Lower leg skin (tissue), 4 donors: Measurements from ENCODE around the gene WDR81. TPM values are rescaled to one million over a fixed set of nuclear protein-coding genes. Genes with fewer than 3 reads are reported as not detected.
"Not testable (repeated sequence)": the region's sequence is repeated elsewhere in the genome, so short reads cannot be mapped to it uniquely, and the experiment has no call there.

Source experiments
- DNase-seq, 2 donors: peaks; one replicate each; pipeline ENCODE4 v3.0.0-alpha.2; 2019; ENCODE audit warnings: low spot score in 2 of 2
- H3K4me3 ChIP-seq: fragments of 200-600 bp; sonication (generic); 2 replicates; pipeline ENCODE4 v1.5.1; 2017; ENCODE audit warnings: mild to moderate bottlenecking, low read depth; ENCODE audit not compliant: poor library complexity, severe bottlenecking
- POLR2A ChIP-seq, 2 donors: fragments of 450-650 bp; IDR thresholded peaks; one replicate each; pipeline ENCODE4 v1.6.1; 2016 to 2017; ENCODE audit warnings: antibody characterized with exemption in 2 of 2, mild to moderate bottlenecking in 1 of 2, moderate library complexity in 1 of 2
- WGBS, 2 donors: methylation state at CpG; one replicate each; pipeline ENCODE4 v1.1.5; 2018; 5-methylcytosine and 5-hydroxymethylcytosine counted together
- intact Hi-C: fragments of 100-400 bp; cut with DNase I; formaldehyde crosslinking; loops from one replicate; pipeline ENCODE4 v1.15.0; 2023; ENCODE audit warnings: low total_unique reads
- total RNA-seq, 4 donors: library from RNA; depleted of rRNA; stranded (reverse); fragments of >200 nt; gene quantifications; one replicate each; pipeline ENCODE4 v1.1.0, GENCODE V29; 2016
- TF ChIP-seq, protein P1 (sequence below), 3 donors: fragments of 450-650 bp; IDR thresholded peaks; one replicate each; pipeline ENCODE4 v1.5.1; 2016; ENCODE audit warnings: antibody characterized with exemption in 3 of 3, mild to moderate bottlenecking in 3 of 3, moderate library complexity in 2 of 3

The WDR81 gene
- total RNA-seq, 4 donors from 2014 or later, result 42.9 to 64.4 (median 49.2) TPM

DNA sequence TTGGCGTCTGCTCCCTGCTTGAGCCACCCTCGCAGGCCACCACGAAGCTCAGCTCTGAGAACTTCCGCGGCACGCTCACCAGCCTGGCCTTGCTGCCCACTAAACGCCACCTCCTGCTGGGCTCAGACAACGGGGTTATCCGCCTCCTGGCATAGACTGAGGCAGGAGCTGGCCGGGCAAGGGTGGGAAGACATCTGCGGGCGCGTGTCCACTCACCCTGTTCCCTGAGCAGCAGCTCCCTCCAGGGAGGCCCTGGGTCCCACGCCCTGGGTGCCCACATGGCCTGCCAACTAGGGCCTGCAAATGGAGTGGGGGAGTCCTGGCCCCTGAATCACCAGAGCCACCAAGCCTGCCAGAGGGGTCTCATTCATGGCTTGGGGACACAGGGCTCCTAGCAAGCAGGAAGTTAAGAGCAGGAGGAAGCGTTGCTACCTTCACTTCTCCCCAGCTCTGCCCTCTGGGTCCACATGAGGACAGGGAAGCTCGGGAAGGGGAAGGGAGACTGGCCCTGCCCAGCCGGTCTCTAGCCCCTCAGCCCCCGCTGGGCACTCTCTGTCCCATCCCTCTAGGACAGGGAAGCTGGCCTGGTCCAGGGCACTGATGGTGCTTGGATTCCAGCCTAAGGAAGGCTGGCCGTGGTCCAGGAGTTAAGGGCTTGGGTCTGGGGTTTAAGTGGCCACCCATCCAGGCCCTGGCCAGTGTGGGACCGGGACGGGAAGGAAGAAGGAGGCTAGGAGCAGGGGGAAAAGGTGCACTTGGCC is 13.2 kb downstream of the WDR81 start:
- H3K4me3 ChIP-seq, result no peak overlapping the region
- intact Hi-C loops, result no loop called here
- WGBS, 2 donors, result 83 to 91% methylated on average over 17 to 21 of the region's 21 CpGs
- no peak for DNase-seq
- TF ChIP-seq, protein P1, sequence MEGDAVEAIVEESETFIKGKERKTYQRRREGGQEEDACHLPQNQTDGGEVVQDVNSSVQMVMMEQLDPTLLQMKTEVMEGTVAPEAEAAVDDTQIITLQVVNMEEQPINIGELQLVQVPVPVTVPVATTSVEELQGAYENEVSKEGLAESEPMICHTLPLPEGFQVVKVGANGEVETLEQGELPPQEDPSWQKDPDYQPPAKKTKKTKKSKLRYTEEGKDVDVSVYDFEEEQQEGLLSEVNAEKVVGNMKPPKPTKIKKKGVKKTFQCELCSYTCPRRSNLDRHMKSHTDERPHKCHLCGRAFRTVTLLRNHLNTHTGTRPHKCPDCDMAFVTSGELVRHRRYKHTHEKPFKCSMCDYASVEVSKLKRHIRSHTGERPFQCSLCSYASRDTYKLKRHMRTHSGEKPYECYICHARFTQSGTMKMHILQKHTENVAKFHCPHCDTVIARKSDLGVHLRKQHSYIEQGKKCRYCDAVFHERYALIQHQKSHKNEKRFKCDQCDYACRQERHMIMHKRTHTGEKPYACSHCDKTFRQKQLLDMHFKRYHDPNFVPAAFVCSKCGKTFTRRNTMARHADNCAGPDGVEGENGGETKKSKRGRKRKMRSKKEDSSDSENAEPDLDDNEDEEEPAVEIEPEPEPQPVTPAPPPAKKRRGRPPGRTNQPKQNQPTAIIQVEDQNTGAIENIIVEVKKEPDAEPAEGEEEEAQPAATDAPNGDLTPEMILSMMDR (IDR thresholded peaks at IDR 0.05), result no peak
- no peak for TF ChIP-seq POLR2A (IDR thresholded peaks at IDR 0.05)

DNA sequence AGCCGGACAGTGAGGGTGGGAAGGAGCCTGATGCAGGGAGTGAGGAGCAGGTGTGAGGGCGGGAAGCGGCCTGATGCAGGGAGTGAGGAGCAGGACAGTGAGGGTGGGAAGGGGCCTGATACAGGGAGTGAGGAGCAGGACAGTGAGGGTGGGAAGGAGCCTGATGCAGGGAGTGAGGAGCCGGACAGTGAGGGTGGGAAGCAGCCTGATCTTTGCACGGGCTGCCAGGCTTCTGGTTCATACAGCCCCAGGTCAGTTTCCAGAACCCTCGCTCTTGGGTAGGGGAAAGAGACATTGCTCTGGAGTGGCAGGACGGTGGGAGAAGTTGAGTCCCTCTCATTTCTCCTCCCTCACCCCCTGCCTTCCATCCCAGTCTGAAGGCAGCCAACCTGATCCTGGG is 17.4 kb downstream of the WDR81 start:
- intact Hi-C loops, DNase-seq: not testable (repeated sequence)
- 87 to 94% methylated on average over 7 of the region's 7 CpGs for WGBS, 2 donors

DNA sequence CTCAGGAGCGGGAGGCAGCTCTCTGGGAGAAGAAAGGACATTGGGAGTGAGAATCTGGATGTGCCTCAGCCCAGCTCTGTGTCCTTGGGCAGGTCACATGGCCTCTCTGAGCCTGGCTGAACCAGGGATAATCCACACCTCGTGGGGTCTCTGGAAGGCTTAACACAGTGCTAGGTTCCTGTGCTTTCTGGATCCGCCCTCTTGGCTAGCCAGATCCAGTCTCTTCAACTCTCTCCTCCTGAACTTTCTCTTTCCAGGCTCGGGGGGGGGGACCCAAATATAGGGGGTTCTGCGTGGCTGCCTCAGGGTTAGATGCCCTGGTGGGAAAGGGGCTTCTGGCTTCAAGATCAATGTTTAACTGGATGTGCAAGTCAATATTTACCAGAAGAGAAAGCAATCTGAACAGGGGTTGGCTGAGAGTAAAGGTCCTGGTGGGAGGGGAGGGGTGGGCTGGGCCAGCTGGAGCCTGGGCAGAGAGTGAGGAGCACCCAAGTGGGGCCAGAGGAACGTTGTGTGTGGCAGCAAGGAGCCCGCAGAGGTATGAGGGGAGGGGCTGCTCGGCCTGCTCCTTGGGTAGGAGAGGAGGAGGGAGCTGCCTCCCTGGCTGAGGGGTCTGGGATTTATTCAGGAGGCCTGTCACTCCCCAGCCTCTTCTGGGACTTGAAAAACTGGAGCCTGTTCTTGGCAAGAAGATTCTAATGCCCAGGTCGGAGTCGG is 18.0 kb downstream of the WDR81 start, which contains the start of gene SERPINF2:
SERPINF2 (plus strand) TSS at position 501 of the 717 bp plus-strand sequence. CDS start 2,125 bp downstream, outside the sequence.
- WGBS, 2 donors, result 61 to 68% methylated on average over 10 of the region's 10 CpGs

More for the DNA sequence above, 17.4 kb downstream of the WDR81 start:
- not testable (repeated sequence) for H3K4me3 ChIP-seq

DNA sequence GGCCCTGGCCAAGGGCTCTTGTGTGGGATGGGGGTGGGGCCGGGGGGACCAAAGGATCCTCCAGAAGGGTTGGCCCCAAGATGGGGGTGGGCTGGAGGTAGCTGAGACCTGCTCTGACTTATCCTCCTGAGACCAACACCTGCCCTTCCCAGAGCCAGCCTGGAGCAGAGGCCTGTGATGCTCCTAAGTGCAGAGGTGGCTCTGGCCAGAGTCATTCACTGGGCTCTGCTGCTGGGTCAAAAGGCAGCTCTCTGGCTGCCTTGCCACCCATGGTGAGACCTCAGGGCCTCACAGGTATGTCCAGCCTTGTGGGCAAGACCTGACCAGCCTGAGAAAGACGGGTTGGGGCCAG is 18.6 kb downstream of the WDR81 start:
- WGBS, 2 donors, result 72 to 100% methylated on average over 2 of the region's 2 CpGs
- intact Hi-C loops, result no loop called here
- TF ChIP-seq, protein P1 (IDR thresholded peaks at IDR 0.05), result no peak
- TF ChIP-seq POLR2A (IDR thresholded peaks at IDR 0.05), result no peak
- H3K4me3 ChIP-seq, result no peak overlapping the region
- no peak for DNase-seq

More for the DNA sequence above, 18.0 kb downstream of the WDR81 start, which contains the start of gene SERPINF2:
- DNase-seq, result no peak
- intact Hi-C loops, result no loop called here
- H3K4me3 ChIP-seq, result no peak within 1 kb of the TSS
- TF ChIP-seq, protein P1 (IDR thresholded peaks at IDR 0.05), result no peak
- no peak for TF ChIP-seq POLR2A (IDR thresholded peaks at IDR 0.05)

DNA sequence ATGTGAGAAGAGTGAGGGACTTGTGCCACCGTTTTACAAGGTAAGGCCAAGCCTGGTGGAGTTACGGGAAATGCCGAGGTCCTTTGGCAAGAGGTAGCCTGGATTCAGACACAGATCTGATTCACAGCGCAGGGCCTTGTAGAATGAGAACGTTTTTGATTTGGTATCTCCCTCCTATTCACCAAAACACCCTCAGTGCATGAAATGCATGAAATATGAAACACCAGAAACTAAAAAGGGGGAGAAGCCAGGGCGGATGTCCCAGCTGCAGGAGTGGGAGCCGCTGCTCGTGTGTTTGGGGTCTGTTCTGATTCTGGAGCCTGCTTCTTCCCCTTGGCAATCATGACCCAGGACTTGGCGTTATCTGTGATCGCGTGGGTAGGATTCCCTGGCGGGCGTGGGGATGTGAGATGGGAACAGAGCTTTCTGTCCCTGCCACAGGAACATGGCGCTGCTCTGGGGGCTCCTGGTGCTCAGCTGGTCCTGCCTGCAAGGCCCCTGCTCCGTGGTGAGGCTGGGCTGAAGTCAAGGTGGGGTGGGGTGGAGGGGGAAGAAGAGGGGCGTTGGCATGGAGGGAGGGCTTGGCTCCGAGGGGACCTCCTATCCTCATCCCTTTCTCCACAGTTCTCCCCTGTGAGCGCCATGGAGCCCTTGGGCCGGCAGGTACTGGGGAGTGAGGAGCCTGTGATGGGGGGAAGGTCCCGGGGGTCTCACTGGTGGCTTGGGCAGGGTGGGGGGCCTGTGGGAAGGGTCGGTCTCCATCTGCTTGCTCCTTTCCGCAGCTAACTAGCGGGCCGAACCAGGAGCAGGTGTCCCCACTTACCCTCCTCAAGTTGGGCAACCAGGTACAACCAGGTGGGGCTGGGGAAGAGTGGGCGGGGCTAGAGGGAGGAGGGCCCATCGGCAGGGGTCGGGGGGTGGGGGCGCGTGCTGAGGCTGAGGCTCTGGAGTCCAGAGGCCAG is 20.3 kb downstream of the WDR81 start:
- TF ChIP-seq, protein P1 (IDR thresholded peaks at IDR 0.05), result no peak
- TF ChIP-seq POLR2A (IDR thresholded peaks at IDR 0.05), result no peak
- WGBS, 2 donors, result 60 to 73% methylated on average over 29 of the region's 29 CpGs
- H3K4me3 ChIP-seq, result no peak overlapping the region
- DNase-seq, result no peak
- intact Hi-C loops, result no loop called here
